Smooth muscle cell (in vitro differentiated cells): ENCODE results near the gene POLR2H. TPM values are rescaled to one million over a fixed set of nuclear protein-coding genes. Genes with fewer than 3 reads are reported as not detected.

Experiments
- DNase-seq: peaks from one replicate; lab custom pipeline; 2025; ENCODE audit not compliant: unreplicated experiment; lab: John Stamatoyannopoulos, UW
- H2AFZ ChIP-seq: fragments of 200-600 bp; sonication (generic); 2 replicates; pipeline ENCODE4 v1.6.0; 2016; ENCODE audit warnings: antibody characterized with exemption, low read depth, mild to moderate bottlenecking
- H3F3A ChIP-seq: fragments of 200-600 bp; sonication (generic); 2 replicates; pipeline ENCODE4 v1.6.0; 2017; ENCODE audit warnings: antibody characterized with exemption, low read depth
- H3K27ac ChIP-seq: fragments of 200-600 bp; sonication (generic); 2 replicates; pipeline ENCODE4 v1.5.1; 2016; ENCODE audit warnings: low read depth, mild to moderate bottlenecking
- H3K27me3 ChIP-seq: fragments of 200-600 bp; sonication (generic); 2 replicates; pipeline ENCODE4 v1.6.1; 2016; ENCODE audit warnings: low read depth, mild to moderate bottlenecking
- H3K36me3 ChIP-seq: fragments of 200-600 bp; sonication (generic); 2 replicates; pipeline ENCODE4 v1.5.1; 2016; ENCODE audit warnings: low read depth
- H3K4me1 ChIP-seq: fragments of 200-600 bp; sonication (generic); 2 replicates; pipeline ENCODE4 v1.5.1; 2016; ENCODE audit warnings: low read depth
- H3K4me2 ChIP-seq: fragments of 200-600 bp; sonication (generic); 2 replicates; pipeline ENCODE4 v1.6.0; 2016; ENCODE audit warnings: mild to moderate bottlenecking
- H3K4me3 ChIP-seq: fragments of 200-600 bp; sonication (generic); 2 replicates; pipeline ENCODE4 v1.5.1; 2016; ENCODE audit warnings: mild to moderate bottlenecking
- H3K79me2 ChIP-seq: fragments of 200-600 bp; sonication (generic); 2 replicates; pipeline ENCODE4 v1.6.0; 2016; ENCODE audit warnings: low read depth, mild to moderate bottlenecking
- H3K9ac ChIP-seq: fragments of 200-600 bp; sonication (generic); 2 replicates; pipeline ENCODE4 v1.6.0; 2016; ENCODE audit warnings: low read depth
- H3K9me3 ChIP-seq: fragments of 200-600 bp; sonication (generic); replicated peaks from 2 replicates; pipeline ENCODE4 v1.5.1; 2016; ENCODE audit warnings: low read depth
- H4K20me1 ChIP-seq: fragments of 200-600 bp; sonication (generic); 2 replicates; pipeline ENCODE4 v1.6.0; 2016; ENCODE audit warnings: low read depth
- CTCF ChIP-seq: fragments of 200-600 bp; sonication (generic); IDR thresholded peaks from 2 replicates; pipeline ENCODE4 v1.5.1; 2017; ENCODE audit warnings: borderline replicate concordance, mild to moderate bottlenecking, antibody characterized with exemption; ENCODE audit not compliant: insufficient read depth, poor library complexity, severe bottlenecking
- WGBS: methylation state at CpG from one replicate; pipeline ENCODE4 v1.1.7; 2016; ENCODE audit warnings: low lambda C conversion rate; 5-methylcytosine and 5-hydroxymethylcytosine counted together
- polyA plus RNA-seq: library from polyadenylated mRNA; unstranded; fragments of >200 nt; fragmentation: Nextera tagmentation; extraction: Ambion mirVana; gene quantifications from 2 replicates; pipeline ENCODE4 v1.2.1, GENCODE V29; 2016
- total RNA-seq: library from RNA; depleted of rRNA; stranded (reverse); fragments of >200 nt; gene quantifications from 2 replicates; pipeline ENCODE4 v1.2.3, GENCODE V29; 2014

Gene POLR2H
- total and polyA plus RNA-seq, 2 experiments from 2014 or later: 77.9 to 154 TPM

- Histone ChIP-seq H3K27me3 (peaks cover 8% of the 10 kb centered on the region), H3K9me3 (no peaks in the 10 kb centered on the region), H2AFZ (no peak overlapping the region), H4K20me1 (no peaks in the 10 kb centered on the region), H3F3A (no peaks in the 10 kb centered on the region), H3K27ac (no peak overlapping the region), H3K4me1 (no peaks in the 10 kb centered on the region), H3K4me3 (no peak overlapping the region), H3K9ac (no peak overlapping the region), H3K79me2 (no peaks in the 10 kb centered on the region), H3K4me2 (no peak overlapping the region), H3K36me3 (no peaks in the 10 kb centered on the region)
- TF ChIP-seq CTCF: no peak
- no peak for DNase-seq
- 87% methylated on average over 20 of the region's 20 CpGs for WGBS
These were observed 43.8 kb downstream of the POLR2H start for GRCh38 chr3:184405075-184406030.

- H3K4me1 ChIP-seq: no peaks in the 10 kb centered on the region
- H3K36me3 ChIP-seq: no peaks in the 10 kb centered on the region
- no peak overlapping the region for H3K9ac ChIP-seq
- H4K20me1 ChIP-seq: no peaks in the 10 kb centered on the region
- H3K27ac ChIP-seq: no peak overlapping the region
- no peak overlapping the region for H3K4me2 ChIP-seq
- DNase-seq: no peak
- no peak overlapping the region for H2AFZ ChIP-seq
- no peaks in the 10 kb centered on the region for H3K79me2 ChIP-seq
- no peaks in the 10 kb centered on the region for H3F3A ChIP-seq
- 98% methylated on average over 8 of the region's 8 CpGs for WGBS
- H3K4me3 ChIP-seq: no peak overlapping the region
- H3K27me3 ChIP-seq: no peaks in the 10 kb centered on the region
- TF ChIP-seq CTCF: no peak
- H3K9me3 ChIP-seq: no peaks in the 10 kb centered on the region
These were observed 47.9 kb downstream of the POLR2H start for GRCh38 chr3:184409331-184409926.

- DNase-seq: no peak
These were observed 48.5 kb downstream of the POLR2H start for GRCh38 chr3:184409946-184410500.

More at GRCh38 chr3:184409946-184410500, 48.5 kb downstream of the POLR2H start:
- no peak overlapping the region for H2AFZ ChIP-seq
- H3K9me3 ChIP-seq: no peaks in the 10 kb centered on the region
- no peaks in the 10 kb centered on the region for H3K36me3 ChIP-seq
- H3F3A ChIP-seq: no peaks in the 10 kb centered on the region
- H3K4me3 ChIP-seq: no peak overlapping the region
- H3K79me2 ChIP-seq: no peaks in the 10 kb centered on the region
- no peak overlapping the region for H3K27ac ChIP-seq
- no peaks in the 10 kb centered on the region for H3K27me3 ChIP-seq
- no peaks in the 10 kb centered on the region for H4K20me1 ChIP-seq
- H3K9ac ChIP-seq: no peak overlapping the region
- H3K4me2 ChIP-seq: no peak overlapping the region
- WGBS: 82% methylated on average over 12 of the region's 12 CpGs
- no peak for TF ChIP-seq CTCF
- H3K4me1 ChIP-seq: no peaks in the 10 kb centered on the region
